ENCODE data around the gene ANKS6.
A peak's percentile ranks its signal among the peaks of the same experiment; 100 is the strongest.

The ANKS6 gene

GRCh38 chr9:98770717-98771116 is 25.6 kb downstream of the ANKS6 start:
- no peak for DNase-seq

GRCh38 chr9:98768344-98768743 is 28.0 kb downstream of the ANKS6 start:
- no peak for DNase-seq

GRCh38 chr9:98767915-98768314 is 28.4 kb downstream of the ANKS6 start:
- no peak for DNase-seq

- DNase-seq, result no peak
These were observed 29.2 kb downstream of the ANKS6 start for GRCh38 chr9:98767196-98767595.

GRCh38 chr9:98766586-98766985 is 29.8 kb downstream of the ANKS6 start:
- DNase-seq, result peak; percentile 85

GRCh38 chr9:98765256-98765655 is 31.1 kb downstream of the ANKS6 start:
- no peak for DNase-seq

GRCh38 chr9:98763986-98764745 is 32.2 kb downstream of the ANKS6 start:
- peak; percentile 51 for DNase-seq

- no peak for DNase-seq
These were observed 36.1 kb downstream of the ANKS6 start for GRCh38 chr9:98760231-98760630.

GRCh38 chr9:98755006-98755618 is 41.2 kb downstream of the ANKS6 start:
- DNase-seq, result no peak

- DNase-seq, result no peak
These were observed 45.1 kb downstream of the ANKS6 start for GRCh38 chr9:98751210-98751609.

- DNase-seq, result peak; percentile 87
These were observed 45.8 kb downstream of the ANKS6 start for GRCh38 chr9:98750364-98751060.

GRCh38 chr9:98747476-98747875 is 48.9 kb downstream of the ANKS6 start:
- no peak for DNase-seq

GRCh38 chr9:98745470-98745869 is 50.9 kb downstream of the ANKS6 start:
- DNase-seq, result no peak

GRCh38 chr9:98743818-98744611 is 52.3 kb downstream of the ANKS6 start:
- no peak for DNase-seq

GRCh38 chr9:98743329-98743728 is 53.0 kb downstream of the ANKS6 start:
- no peak for DNase-seq

- DNase-seq, result no peak
These were observed 53.8 kb downstream of the ANKS6 start for GRCh38 chr9:98742325-98743280.

- DNase-seq, result no peak
These were observed 56.0 kb downstream of the ANKS6 start for GRCh38 chr9:98740226-98740881.

- DNase-seq, result no peak
These were observed 57.6 kb downstream of the ANKS6 start for GRCh38 chr9:98738741-98739140.

- DNase-seq, result no peak
These were observed 60.1 kb downstream of the ANKS6 start for GRCh38 chr9:98736226-98736625.

GRCh38 chr9:98732801-98733200 is 63.6 kb downstream of the ANKS6 start:
- DNase-seq, result no peak

- DNase-seq, result no peak
These were observed 64.3 kb downstream of the ANKS6 start for GRCh38 chr9:98732091-98732490.
